ENCODE data around the gene TAF10.

TAF10 gene

GRCh38 chr11:6630632-6631291 lies 18.7 kb upstream of the TAF10 start:
- Histone ChIP-seq H3K9ac (no peak overlapping the region), H3K4me2 (no peak overlapping the region), H3K27me3 (no peaks in the 10 kb centered on the region), H4K20me1 (no peaks in the 10 kb centered on the region; a peak in 2 of 22 replicates), H3K36me3 (peaks cover 7 to 84% (median 75%) of the 10 kb centered on the region in 11 experiments; a peak in 21 of 22 replicates), H3K4me1 (peaks cover 9 to 30% (median 19%) of the 10 kb centered on the region in 10 experiments), H3K27ac (no peak overlapping the region), H3K4me3 (no peak overlapping the region), H3K9me3 (replicated peaks in 1 of 11) (no peaks in the 10 kb centered on the region)
- TF ChIP-seq Cebpa-rat (IDR thresholded peaks at IDR 0.05): no peak

GRCh38 chr11:6629892-6630631 lies 18.0 kb upstream of the TAF10 start:
- Histone ChIP-seq H3K9ac (no peak overlapping the region), H3K4me1 (peaks cover 2 to 23% (median 12%) of the 10 kb centered on the region in 10 experiments; a peak in 19 of 20 replicates), H3K4me2 (no peak overlapping the region), H3K4me3 (no peak overlapping the region), H4K20me1 (no peaks in the 10 kb centered on the region; a peak in 1 of 22 replicates), H3K27ac (no peak overlapping the region), H3K9me3 (replicated peaks in 1 of 11) (no peaks in the 10 kb centered on the region), H3K36me3 (peaks cover 11 to 91% (median 82%) of the 10 kb centered on the region in 11 experiments), H3K27me3 (no peaks in the 10 kb centered on the region)
- TF ChIP-seq Cebpa-rat (IDR thresholded peaks at IDR 0.05): no peak

- no peak overlapping the region for H3K9ac ChIP-seq
- peaks cover 13 to 97% (median 87%) of the 10 kb centered on the region in 11 experiments for H3K36me3 ChIP-seq
- H3K4me3 ChIP-seq: no peak overlapping the region
- no peaks in the 10 kb centered on the region; a peak in 1 of 22 replicates for H4K20me1 ChIP-seq
- H3K27ac ChIP-seq: no peak overlapping the region
- no peaks in the 10 kb centered on the region for H3K27me3 ChIP-seq
- H3K4me1 ChIP-seq: peaks cover 0 to 18% (median 7%) of the 10 kb centered on the region in 10 experiments; a peak in 13 of 20 replicates
- no peak overlapping the region for H3K4me2 ChIP-seq
- TF ChIP-seq Cebpa-rat (IDR thresholded peaks at IDR 0.05): no peak
- no peaks in the 10 kb centered on the region for H3K9me3 ChIP-seq (replicated peaks in 1 of 11)
Observed at GRCh38 chr11:6629573-6629891, 17.5 kb upstream of the TAF10 start.

- no peaks in the 10 kb centered on the region for H3K9me3 ChIP-seq (replicated peaks in 1 of 11)
- no peaks in the 10 kb centered on the region; a peak in 1 of 22 replicates for H4K20me1 ChIP-seq
- H3K27me3 ChIP-seq: no peaks in the 10 kb centered on the region
- no peak overlapping the region for H3K27ac ChIP-seq
- H3K4me3 ChIP-seq: no peak overlapping the region
- no peak overlapping the region for H3K9ac ChIP-seq
- H3K4me2 ChIP-seq: no peak overlapping the region
- peaks cover 0 to 8% (median 0%) of the 10 kb centered on the region in 10 experiments; a peak in 3 of 20 replicates for H3K4me1 ChIP-seq
- TF ChIP-seq Cebpa-rat (IDR thresholded peaks at IDR 0.05): no peak
- H3K36me3 ChIP-seq: peaks cover 13 to 99% (median 90%) of the 10 kb centered on the region in 11 experiments
Observed at GRCh38 chr11:6628526-6628925, 16.5 kb upstream of the TAF10 start.

- Histone ChIP-seq H3K9ac (no peak overlapping the region), H3K27me3 (no peaks in the 10 kb centered on the region), H3K9me3 (replicated peaks in 1 of 11) (no peaks in the 10 kb centered on the region), H3K4me2 (no peak overlapping the region), H3K36me3 (peaks cover 13 to 99% (median 83%) of the 10 kb centered on the region in 11 experiments), H3K4me3 (no peak overlapping the region), H3K4me1 (peaks cover 0 to 8% (median under 1%) of the 10 kb centered on the region in 10 experiments; a peak in 5 of 20 replicates), H3K27ac (no peak overlapping the region), H4K20me1 (no peaks in the 10 kb centered on the region; a peak in 1 of 22 replicates)
- no peak for TF ChIP-seq Cebpa-rat (IDR thresholded peaks at IDR 0.05)
Observed at GRCh38 chr11:6627762-6628241, 15.8 kb upstream of the TAF10 start.

GRCh38 chr11:6626971-6627761 lies 15.2 kb upstream of the TAF10 start:
- H3K27me3 ChIP-seq: no peaks in the 10 kb centered on the region
- no peaks in the 10 kb centered on the region for H3K9me3 ChIP-seq (replicated peaks in 1 of 11)
- no peak for TF ChIP-seq Cebpa-rat (IDR thresholded peaks at IDR 0.05)
- H3K4me3 ChIP-seq: no peak overlapping the region
- H3K27ac ChIP-seq: no peak overlapping the region
- no peak overlapping the region for H3K9ac ChIP-seq
- H3K4me1 ChIP-seq: peaks cover 0 to 14% (median 7%) of the 10 kb centered on the region in 10 experiments; a peak in 9 of 20 replicates
- H4K20me1 ChIP-seq: no peaks in the 10 kb centered on the region; a peak in 1 of 22 replicates
- H3K4me2 ChIP-seq: no peak overlapping the region
- H3K36me3 ChIP-seq: peaks cover 13 to 93% (median 77%) of the 10 kb centered on the region in 11 experiments

- no peaks in the 10 kb centered on the region; a peak in 1 of 22 replicates for H4K20me1 ChIP-seq
- H3K36me3 ChIP-seq: peaks cover 13 to 80% (median 64%) of the 10 kb centered on the region in 11 experiments
- no peak overlapping the region for H3K27ac ChIP-seq
- no peaks in the 10 kb centered on the region for H3K27me3 ChIP-seq
- H3K4me3 ChIP-seq: no peak overlapping the region
- peaks cover 0 to 22% (median 10%) of the 10 kb centered on the region in 10 experiments; a peak in 17 of 20 replicates for H3K4me1 ChIP-seq
- no peaks in the 10 kb centered on the region for H3K9me3 ChIP-seq (replicated peaks in 1 of 11)
- no peak overlapping the region for H3K4me2 ChIP-seq
- no peak for TF ChIP-seq Cebpa-rat (IDR thresholded peaks at IDR 0.05)
- no peak overlapping the region for H3K9ac ChIP-seq
Observed at GRCh38 chr11:6625832-6626420, 13.9 kb upstream of the TAF10 start.

GRCh38 chr11:6625156-6625831 lies 13.3 kb upstream of the TAF10 start:
- Histone ChIP-seq H3K9me3 (replicated peaks in 1 of 11) (no peaks in the 10 kb centered on the region), H3K36me3 (peaks cover 13 to 74% (median 58%) of the 10 kb centered on the region in 11 experiments), H3K4me1 (peaks cover 0 to 29% (median 14%) of the 10 kb centered on the region in 10 experiments; a peak in 17 of 20 replicates), H3K4me2 (no peak overlapping the region), H3K27me3 (no peaks in the 10 kb centered on the region), H3K4me3 (no peak overlapping the region), H4K20me1 (no peaks in the 10 kb centered on the region; a peak in 1 of 22 replicates), H3K27ac (no peak overlapping the region), H3K9ac (no peak overlapping the region)
- no peak for TF ChIP-seq Cebpa-rat (IDR thresholded peaks at IDR 0.05)
